ACHN (cell line): ENCODE results near the gene TP53AIP1.

Source experiments
- DNase-seq: peaks from one replicate; pipeline ENCODE4 v3.0.0-alpha.2; 2015
- in situ Hi-C: cut with HindIII; loops from 2 replicates; pipeline ENCODE4 v1.10.0; 2017; ENCODE audit warnings: low sequenced_read_pairs, low pct_ligation_motif_present, low pct_unique_long_range_greater_than_20kb

Gene TP53AIP1

GRCh38 chr11:128898580-128899344, 43.9 kb downstream of the TP53AIP1 start:
- no peak for DNase-seq
- in situ Hi-C loops, result no loop called here

GRCh38 chr11:128897826-128898225, 44.8 kb downstream of the TP53AIP1 start:
- in situ Hi-C loops, result no loop called here

GRCh38 chr11:128896356-128896755, 46.3 kb downstream of the TP53AIP1 start:
- in situ Hi-C loops, result no loop called here
- DNase-seq, result no peak

More at GRCh38 chr11:128897826-128898225, 44.8 kb downstream of the TP53AIP1 start:
- DNase-seq, result no peak

- in situ Hi-C loops, result no loop called here
- no peak for DNase-seq
Measured at GRCh38 chr11:128895526-128895925, 47.1 kb downstream of the TP53AIP1 start.

- in situ Hi-C loops, result no loop called here
- DNase-seq, result no peak
Measured at GRCh38 chr11:128894685-128895084, 48.0 kb downstream of the TP53AIP1 start.

GRCh38 chr11:128894286-128894681, 48.4 kb downstream of the TP53AIP1 start:
- in situ Hi-C loops, result no loop called here
- no peak for DNase-seq

- no peak for DNase-seq
- in situ Hi-C loops, result no loop called here
Measured at GRCh38 chr11:128893578-128894285, 48.9 kb downstream of the TP53AIP1 start.

- DNase-seq, result no peak
- in situ Hi-C loops, result no loop called here
Measured at GRCh38 chr11:128892866-128893565, 49.7 kb downstream of the TP53AIP1 start.

- no peak for DNase-seq
Measured at GRCh38 chr11:128891913-128892398, 50.7 kb downstream of the TP53AIP1 start.

GRCh38 chr11:128890543-128891368, 51.9 kb downstream of the TP53AIP1 start, which contains the start of gene KCNJ5:
TSS of gene KCNJ5 (plus strand) at chr11:128891356. CDS start at chr11:128911274, 19,918 bp downstream.
- DNase-seq, result no peak
- in situ Hi-C loops, result no loop called here

More at GRCh38 chr11:128891913-128892398, 50.7 kb downstream of the TP53AIP1 start:
- in situ Hi-C loops, result no loop called here

GRCh38 chr11:128890216-128890542, 52.5 kb downstream of the TP53AIP1 start:
- in situ Hi-C loops, result no loop called here
- DNase-seq, result no peak

GRCh38 chr11:128889657-128890213, 52.9 kb downstream of the TP53AIP1 start:
- DNase-seq, result no peak
- in situ Hi-C loops, result no loop called here

GRCh38 chr11:128888034-128888985, 54.4 kb downstream of the TP53AIP1 start:
- in situ Hi-C loops, result no loop called here

GRCh38 chr11:128886406-128887124, 56.1 kb downstream of the TP53AIP1 start:
- in situ Hi-C loops, result no loop called here

More at GRCh38 chr11:128888034-128888985, 54.4 kb downstream of the TP53AIP1 start:
- DNase-seq, result no peak

More at GRCh38 chr11:128886406-128887124, 56.1 kb downstream of the TP53AIP1 start:
- peak; percentile 27 for DNase-seq
